H9 (cell line): Measurements from ENCODE around the gene CMPK2. TPM values are rescaled to one million over a fixed set of nuclear protein-coding genes. Genes with fewer than 3 reads are reported as not detected.

ENCODE experiments used
- DNase-seq: peaks from one replicate; pipeline ENCODE4 v3.0.0-alpha.2; 2017
- H2AFZ ChIP-seq: one replicate; pipeline ENCODE4 v1.6.1; 2013; ENCODE audit warnings: mild to moderate bottlenecking, low read length, control low read depth, moderate library complexity
- H2AK5ac ChIP-seq: 2 replicates; pipeline ENCODE4 v1.6.1; 2013; ENCODE audit warnings: low read length, control low read depth, mixed read lengths; ENCODE audit not compliant: insufficient read length
- H2BK120ac ChIP-seq: one replicate; pipeline ENCODE4 v1.6.1; 2013; ENCODE audit warnings: low read depth, mild to moderate bottlenecking, low read length, control low read depth, inconsistent platforms; ENCODE audit not compliant: poor library complexity, severe bottlenecking
- H2BK12ac ChIP-seq: 2 replicates; pipeline ENCODE4 v1.6.1; 2013; ENCODE audit warnings: low read length, control low read depth, mixed read lengths, low read depth; ENCODE audit not compliant: insufficient read length
- H2BK15ac ChIP-seq: 2 replicates; pipeline ENCODE4 v1.6.1; 2013; ENCODE audit warnings: low read depth, low read length, control low read depth
- H2BK20ac ChIP-seq: one replicate; pipeline ENCODE4 v1.6.1; 2013; ENCODE audit warnings: low read depth, mild to moderate bottlenecking, low read length, control low read depth, inconsistent platforms; ENCODE audit not compliant: poor library complexity, severe bottlenecking
- H2BK5ac ChIP-seq: 2 replicates; pipeline ENCODE4 v1.6.1; 2013; ENCODE audit warnings: low read length, control low read depth, mixed read lengths; ENCODE audit not compliant: insufficient read length
- H3K14ac ChIP-seq: 2 replicates; pipeline ENCODE4 v1.6.1; 2013; ENCODE audit warnings: low read length, control low read depth; ENCODE audit not compliant: insufficient read depth
- H3K18ac ChIP-seq: 2 replicates; pipeline ENCODE4 v1.6.1; 2013; ENCODE audit warnings: low read depth, mild to moderate bottlenecking, mixed read lengths, low read length, control low read depth; ENCODE audit not compliant: insufficient read length
- H3K23ac ChIP-seq: 2 replicates; pipeline ENCODE4 v1.6.1; 2013; ENCODE audit warnings: low read length, control low read depth, mixed read lengths, low read depth; ENCODE audit not compliant: insufficient read length
- H3K23me2 ChIP-seq: 2 replicates; pipeline ENCODE4 v1.6.1; 2013; ENCODE audit warnings: low read depth, mild to moderate bottlenecking, mixed read lengths, low read length, control low read depth; ENCODE audit not compliant: insufficient read length, poor library complexity, severe bottlenecking
- H3K27ac ChIP-seq: 2 replicates; pipeline ENCODE4 v1.5.1; 2013; ENCODE audit warnings: low read length, control low read depth, mixed read lengths, low read depth; ENCODE audit not compliant: insufficient read length
- H3K27me3 ChIP-seq: 2 replicates; pipeline ENCODE4 v1.6.1; 2013; ENCODE audit warnings: low read length, control low read depth, inconsistent platforms; ENCODE audit not compliant: insufficient read depth
- H3K4ac ChIP-seq: 2 replicates; pipeline ENCODE4 v1.6.1; 2013; ENCODE audit warnings: low read depth, mild to moderate bottlenecking, control low read depth, inconsistent platforms, low read length, moderate library complexity
- H3K4me1 ChIP-seq: 2 replicates; pipeline ENCODE4 v1.6.1; 2013; ENCODE audit warnings: low read length, control low read depth, inconsistent platforms; ENCODE audit not compliant: insufficient read depth
- H3K4me2 ChIP-seq: 2 replicates; pipeline ENCODE4 v1.6.1; 2013; ENCODE audit warnings: low read length, control low read depth, mixed read lengths; ENCODE audit not compliant: insufficient read length, insufficient read depth
- H3K56ac ChIP-seq: 2 replicates; pipeline ENCODE4 v1.6.1; 2013; ENCODE audit warnings: low read depth, mild to moderate bottlenecking, mixed read lengths, low read length, control low read depth; ENCODE audit not compliant: insufficient read length
- H3K79me1 ChIP-seq: 2 replicates; pipeline ENCODE4 v1.6.1; 2013; ENCODE audit warnings: low read depth, mild to moderate bottlenecking, moderate library complexity, low read length, control low read depth, inconsistent platforms; ENCODE audit not compliant: insufficient read depth, poor library complexity, severe bottlenecking
- H3K79me2 ChIP-seq: 2 replicates; pipeline ENCODE4 v1.6.1; 2013; ENCODE audit warnings: low read length, control low read depth, inconsistent platforms; ENCODE audit not compliant: insufficient read depth
- H3K9ac ChIP-seq: 2 replicates; pipeline ENCODE4 v1.6.1; 2013; ENCODE audit warnings: low read length, control low read depth, mixed read lengths; ENCODE audit not compliant: insufficient read length; ENCODE audit errors: extremely low read depth
- H3K9me3 ChIP-seq: one replicate; pipeline ENCODE4 v1.6.1; 2013; ENCODE audit warnings: low read depth, low read length, inconsistent platforms; ENCODE audit not compliant: control insufficient read depth
- H3T11ph ChIP-seq: one replicate; pipeline ENCODE4 v1.6.1; 2013; ENCODE audit warnings: mild to moderate bottlenecking, low read length, control low read depth, inconsistent platforms
- H4K20me1 ChIP-seq: one replicate; pipeline ENCODE4 v1.6.1; 2013; ENCODE audit not compliant: control insufficient read depth, insufficient read length, insufficient read depth
- H4K5ac ChIP-seq: 2 replicates; pipeline ENCODE4 v1.6.1; 2013; ENCODE audit warnings: low read depth, mild to moderate bottlenecking, mixed read lengths, low read length, control low read depth; ENCODE audit not compliant: insufficient read length
- H4K8ac ChIP-seq: replicated peaks from 2 replicates; pipeline ENCODE4 v1.6.1; 2013; ENCODE audit warnings: low read length, control low read depth, mixed read lengths, low read depth; ENCODE audit not compliant: insufficient read length
- H4K91ac ChIP-seq: 2 replicates; pipeline ENCODE4 v1.6.1; 2013; ENCODE audit warnings: low read depth, mild to moderate bottlenecking, moderate library complexity, mixed read lengths, low read length, control low read depth; ENCODE audit not compliant: insufficient read length
- H3K27ac Mint-ChIP-seq, 3 experiments: 2 replicates in 2 of 3; 3 replicates in 1 of 3; pipeline ENCODE4 v1.8.0; 2020 to 2021; ENCODE audit warnings: mixed read lengths in 3 of 3, mild to moderate bottlenecking in 1 of 3, moderate library complexity in 1 of 3
- H3K27me3 Mint-ChIP-seq: 2 replicates; pipeline ENCODE4 v1.8.0; 2021; ENCODE audit warnings: low read depth, mild to moderate bottlenecking, moderate library complexity, mixed read lengths
- H3K36me3 Mint-ChIP-seq, 3 experiments: 2 replicates in 2 of 3; 3 replicates in 1 of 3; pipeline ENCODE4 v1.8.0; 2020 to 2021; ENCODE audit warnings: low read depth in 3 of 3, mixed read lengths in 3 of 3; ENCODE audit not compliant: insufficient read depth in 1 of 3
- H3K4me1 Mint-ChIP-seq, 2 experiments: 2 replicates each; pipeline ENCODE4 v1.8.0; 2020; ENCODE audit warnings: mixed read lengths in 2 of 2
- H3K4me3 Mint-ChIP-seq, 2 experiments: 2 replicates in 1 of 2; 3 replicates in 1 of 2; pipeline ENCODE4 v1.8.0; 2020 to 2021; ENCODE audit warnings: mild to moderate bottlenecking in 2 of 2, mixed read lengths in 2 of 2, moderate library complexity in 1 of 2
- H3K9me3 Mint-ChIP-seq, 2 experiments: 2 replicates in 1 of 2; 3 replicates in 1 of 2; pipeline ENCODE4 v1.8.0; 2020; ENCODE audit warnings: mild to moderate bottlenecking in 2 of 2, mixed read lengths in 2 of 2, moderate library complexity in 1 of 2
- CTCF ChIP-seq: fragments of 200-600 bp; sonication (generic); conservative IDR thresholded peaks from 3 replicates; pipeline ENCODE4 v1.8.0; 2021; ENCODE audit warnings: antibody characterized with exemption, mild to moderate bottlenecking
- WGBS: extraction: QIAGEN DNeasy Blood & Tissue Kit; methylation state at CpG from one replicate; pipeline ENCODE4 v1.1.7; 2013; ENCODE audit warnings: missing lambda C conversion rate, low lambda C conversion rate, mixed read lengths; ENCODE audit not compliant: insufficient read length; ENCODE audit errors: extremely low coverage; 5-methylcytosine and 5-hydroxymethylcytosine counted together
- total RNA-seq: library from RNA; stranded (reverse); gene quantifications from 2 replicates; pipeline ENCODE4 v1.2.1, GENCODE V29; 2021

The CMPK2 gene
- total RNA-seq, 1 experiment from 2014 or later, result 0.90 TPM

DNA sequence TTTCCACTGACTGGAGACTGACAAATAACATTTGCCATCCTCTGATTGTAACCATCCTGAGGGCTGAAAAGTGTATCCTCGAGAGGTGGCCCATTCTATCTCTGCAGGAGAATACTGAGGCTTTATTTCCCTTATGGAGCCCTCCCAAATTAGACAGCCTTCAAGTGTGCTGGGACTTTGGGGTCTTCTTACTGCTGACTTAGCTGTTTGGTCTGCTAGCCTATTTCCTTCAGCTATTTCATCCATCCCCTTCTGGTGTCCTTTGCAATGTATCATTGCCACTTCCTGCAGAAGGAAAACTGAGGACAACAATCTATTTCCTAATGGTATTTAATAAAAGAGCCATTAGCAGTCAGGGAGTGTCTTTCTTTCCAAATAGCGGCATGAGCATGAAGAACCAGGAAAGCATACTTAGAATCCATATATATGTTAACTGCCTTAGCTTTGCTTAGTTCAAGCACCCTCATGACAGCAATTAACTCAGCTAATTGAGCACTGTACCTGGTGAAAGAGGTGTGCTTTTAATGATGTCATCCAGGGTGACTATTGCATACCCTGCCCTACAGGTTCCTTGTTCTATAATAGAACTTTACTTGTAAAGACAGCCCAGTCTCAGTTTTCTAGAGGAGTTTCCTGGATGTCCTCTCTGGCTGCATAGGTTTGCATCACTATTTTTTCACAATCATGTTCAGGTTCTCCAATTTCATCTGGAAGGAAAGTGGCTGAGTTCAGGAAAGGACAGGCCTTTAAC lies 24.0 kb downstream of the CMPK2 start:
- no CpG with 5 or more reads among the region's 2 CpGs for WGBS
- Histone ChIP-seq H4K20me1 (no peaks in the 10 kb centered on the region), H2BK20ac (no peak overlapping the region), H3K23ac (no peak overlapping the region), H3T11ph (no peak overlapping the region), H3K79me2 (no peaks in the 10 kb centered on the region), H2AK5ac (no peak overlapping the region), H3K9me3 (peaks cover 41% of the 10 kb centered on the region), H3K23me2 (no peaks in the 10 kb centered on the region), H3K56ac (no peak overlapping the region), H2AFZ (no peak overlapping the region), H4K91ac (no peak overlapping the region), H3K9ac (no peak overlapping the region), H3K4ac (no peak overlapping the region), H2BK120ac (no peak overlapping the region), H4K8ac (no peak overlapping the region), H3K27ac (no peak overlapping the region), H2BK5ac (no peak overlapping the region), H2BK15ac (no peak overlapping the region), H4K5ac (no peak overlapping the region), H3K79me1 (no peaks in the 10 kb centered on the region), H3K4me2 (no peak overlapping the region), H3K4me1 (no peaks in the 10 kb centered on the region), H3K27me3 (no peaks in the 10 kb centered on the region), H2BK12ac (no peak overlapping the region), H3K14ac (no peak overlapping the region), H3K18ac (no peak overlapping the region)
- Mint-ChIP-seq H3K9me3 (peaks cover 51 to 75% of the 10 kb centered on the region in 2 experiments), H3K27ac (no peak overlapping the region), H3K27me3 (peaks cover 4% of the 10 kb centered on the region), H3K4me3 (no peak overlapping the region), H3K4me1 (no peaks in the 10 kb centered on the region), H3K36me3 (peaks cover 19 to 25% (median 24%) of the 10 kb centered on the region in 3 experiments)
- DNase-seq, result no peak
- no peak for TF ChIP-seq CTCF
